Cardiac muscle cell (in vitro differentiated cells and primary cell): ENCODE measurements around the gene GSC2. TPM values are rescaled to one million over a fixed set of nuclear protein-coding genes. Genes with fewer than 3 reads are reported as not detected.

ENCODE experiments used
- DNase-seq, 2 donors: peaks; one replicate each; pipeline versions ENCODE4 v3.0.0 to v3.0.0-alpha.2; 2010 to 2017; ENCODE audit warnings: low read depth in 1 of 2, low spot score in 1 of 2
- H3K27ac ChIP-seq: fragments of 200-600 bp; sonication (generic); 2 replicates; pipeline ENCODE4 v1.5.1; 2016
- H3K27me3 ChIP-seq: fragments of 200-600 bp; sonication (generic); 2 replicates; pipeline ENCODE4 v1.6.0; 2016; ENCODE audit warnings: control low read depth
- H3K36me3 ChIP-seq: fragments of 200-600 bp; sonication (generic); 2 replicates; pipeline ENCODE4 v1.5.1; 2016; ENCODE audit warnings: control low read depth
- H3K4me1 ChIP-seq: fragments of 200-600 bp; sonication (generic); 2 replicates; pipeline ENCODE4 v1.8.1; 2017; ENCODE audit warnings: low read depth, mild to moderate bottlenecking, mixed run types
- H3K4me3 ChIP-seq: fragments of 200-600 bp; sonication (generic); 2 replicates; pipeline ENCODE4 v1.5.1; 2016; ENCODE audit warnings: mild to moderate bottlenecking
- H3K9me3 ChIP-seq: fragments of 200-600 bp; sonication (generic); 2 replicates; pipeline ENCODE4 v1.5.1; 2017; ENCODE audit warnings: low read depth, mild to moderate bottlenecking, control low read depth
- polyA plus RNA-seq: library from polyadenylated mRNA; unstranded; fragments of >200 nt; fragmentation: Nextera tagmentation; extraction: Ambion mirVana; gene quantifications from 2 replicates; pipeline ENCODE4 v1.2.1, GENCODE V29; 2016
- total RNA-seq: library from RNA; depleted of rRNA; stranded (reverse); fragments of >200 nt; gene quantifications from 2 replicates; pipeline ENCODE4 v1.2.3, GENCODE V29; 2016
- TF ChIP-seq, protein P1 (sequence below): IDR thresholded peaks from 2 replicates; pipeline ENCODE4 v1.5.1; 2012; ENCODE audit warnings: low read depth, mild to moderate bottlenecking, low read length

GSC2 gene
- total and polyA plus RNA-seq, 2 experiments from 2014 or later: not detected

DNA sequence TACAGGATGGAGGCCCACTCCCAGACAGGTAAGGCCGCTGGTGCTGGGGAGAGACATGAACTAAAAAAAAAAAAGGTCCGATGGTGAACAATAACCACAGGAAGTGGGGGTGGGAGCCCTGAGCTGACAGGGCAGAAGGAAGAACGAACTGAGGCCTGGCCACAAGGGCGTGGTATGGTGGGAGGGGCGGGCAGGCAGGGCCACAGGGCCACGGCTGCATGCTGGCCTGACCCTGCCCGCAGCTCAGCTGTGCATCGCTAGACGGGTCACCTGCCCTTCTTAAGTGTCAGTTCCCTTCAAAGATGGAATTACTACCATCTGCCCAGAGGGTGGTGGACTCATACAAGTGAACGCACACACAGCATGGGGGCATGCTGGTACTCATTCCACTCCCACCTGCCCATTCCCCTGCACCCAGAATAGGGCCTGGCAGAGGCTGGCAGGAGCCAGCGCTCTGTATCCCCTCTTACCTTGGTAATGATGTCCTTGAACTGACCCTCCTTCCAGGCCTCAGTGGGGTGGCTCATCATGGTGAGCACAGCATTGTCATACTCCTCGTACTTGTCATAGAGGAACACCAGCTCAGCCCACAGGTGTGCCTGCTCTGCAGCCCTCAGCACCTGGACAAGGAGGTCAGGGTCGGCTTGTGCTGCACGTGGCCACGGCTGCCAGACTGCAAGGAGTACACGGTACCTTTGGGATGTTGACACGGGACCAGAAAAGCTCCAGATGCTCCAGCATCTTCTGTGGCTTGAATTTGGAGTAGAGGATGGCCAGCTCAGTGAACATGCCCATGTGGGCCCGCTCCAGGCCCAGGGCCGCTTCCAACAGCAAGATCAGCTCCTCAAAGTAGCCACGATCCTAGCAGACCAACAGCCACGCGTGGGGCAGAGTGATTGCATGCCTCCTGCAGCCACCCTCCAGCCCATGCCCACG is 46.0 kb upstream of the GSC2 start:
- no peak overlapping the region for H3K27ac ChIP-seq
- H3K9me3 ChIP-seq: no peaks in the 10 kb centered on the region
- no peak overlapping the region for H3K4me3 ChIP-seq
- H3K27me3 ChIP-seq: no peaks in the 10 kb centered on the region
- TF ChIP-seq, protein P1, sequence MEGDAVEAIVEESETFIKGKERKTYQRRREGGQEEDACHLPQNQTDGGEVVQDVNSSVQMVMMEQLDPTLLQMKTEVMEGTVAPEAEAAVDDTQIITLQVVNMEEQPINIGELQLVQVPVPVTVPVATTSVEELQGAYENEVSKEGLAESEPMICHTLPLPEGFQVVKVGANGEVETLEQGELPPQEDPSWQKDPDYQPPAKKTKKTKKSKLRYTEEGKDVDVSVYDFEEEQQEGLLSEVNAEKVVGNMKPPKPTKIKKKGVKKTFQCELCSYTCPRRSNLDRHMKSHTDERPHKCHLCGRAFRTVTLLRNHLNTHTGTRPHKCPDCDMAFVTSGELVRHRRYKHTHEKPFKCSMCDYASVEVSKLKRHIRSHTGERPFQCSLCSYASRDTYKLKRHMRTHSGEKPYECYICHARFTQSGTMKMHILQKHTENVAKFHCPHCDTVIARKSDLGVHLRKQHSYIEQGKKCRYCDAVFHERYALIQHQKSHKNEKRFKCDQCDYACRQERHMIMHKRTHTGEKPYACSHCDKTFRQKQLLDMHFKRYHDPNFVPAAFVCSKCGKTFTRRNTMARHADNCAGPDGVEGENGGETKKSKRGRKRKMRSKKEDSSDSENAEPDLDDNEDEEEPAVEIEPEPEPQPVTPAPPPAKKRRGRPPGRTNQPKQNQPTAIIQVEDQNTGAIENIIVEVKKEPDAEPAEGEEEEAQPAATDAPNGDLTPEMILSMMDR: no peak
- DNase-seq: no peak
- no peaks in the 10 kb centered on the region for H3K4me1 ChIP-seq
- no peaks in the 10 kb centered on the region for H3K36me3 ChIP-seq

DNA sequence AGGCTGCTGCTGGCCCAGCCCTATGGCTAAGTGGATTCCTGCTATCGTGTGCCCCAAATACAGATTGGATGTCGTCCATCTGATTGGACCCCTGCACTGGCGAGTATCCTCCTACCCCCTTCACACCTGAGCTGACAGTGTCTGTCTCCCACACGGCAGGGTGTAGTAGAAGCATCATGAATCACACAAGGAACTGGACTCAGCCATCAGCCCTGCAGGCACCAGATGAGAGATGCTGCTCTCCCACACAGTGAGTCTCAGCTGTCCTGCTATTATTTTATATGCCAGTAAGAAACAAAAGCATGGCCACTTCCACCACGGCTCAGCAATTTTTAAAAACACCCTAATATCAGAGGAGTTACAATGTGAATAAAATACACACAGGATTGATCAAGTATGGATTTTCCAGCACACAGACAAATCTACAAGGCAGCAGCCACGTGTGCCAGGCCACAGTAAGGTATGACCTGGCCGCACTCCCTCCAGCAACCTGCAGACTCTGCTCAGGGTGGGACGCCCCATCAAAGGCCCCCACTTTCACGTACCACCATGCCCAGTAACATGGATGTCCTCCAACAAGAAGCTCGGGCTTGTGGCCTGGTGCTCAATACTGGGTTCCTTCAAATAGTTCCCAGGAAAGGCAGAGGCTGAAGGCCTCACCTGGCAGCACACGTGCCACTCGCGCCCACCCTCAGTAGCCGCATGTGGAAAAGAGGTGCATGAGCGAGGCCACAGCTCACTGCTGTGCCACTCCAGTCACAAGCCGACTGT is 44.9 kb upstream of the GSC2 start:
- Histone ChIP-seq H3K4me1 (no peaks in the 10 kb centered on the region), H3K36me3 (no peaks in the 10 kb centered on the region), H3K27me3 (no peaks in the 10 kb centered on the region), H3K27ac (no peak overlapping the region), H3K9me3 (no peaks in the 10 kb centered on the region), H3K4me3 (no peak overlapping the region)
- TF ChIP-seq, protein P1: no peak
- DNase-seq: no peak

DNA sequence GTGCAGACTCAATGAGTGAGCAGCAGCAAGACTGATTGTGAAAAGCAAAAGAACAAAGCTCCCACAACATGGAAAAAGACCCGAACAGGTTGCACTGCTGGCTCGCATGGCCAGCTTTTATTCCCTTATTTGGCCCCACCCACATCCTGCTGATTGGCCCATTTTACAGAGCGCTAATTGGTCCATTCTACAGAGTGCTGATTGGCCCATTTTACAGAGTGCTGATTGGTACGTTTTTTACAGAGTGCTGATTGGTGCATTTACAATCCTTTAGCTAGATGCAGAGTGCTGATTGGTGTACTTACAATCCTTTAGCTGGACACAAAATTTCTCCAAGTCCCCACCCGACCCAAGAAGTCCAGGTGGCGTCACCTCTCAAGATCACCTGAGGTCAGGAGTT is 43.8 kb upstream of the GSC2 start:
- no peaks in the 10 kb centered on the region for H3K9me3 ChIP-seq
- TF ChIP-seq, protein P1: no peak
- H3K36me3 ChIP-seq: no peaks in the 10 kb centered on the region
- H3K4me1 ChIP-seq: no peaks in the 10 kb centered on the region
- no peak overlapping the region for H3K4me3 ChIP-seq
- DNase-seq: no peak
- H3K27me3 ChIP-seq: no peaks in the 10 kb centered on the region
- H3K27ac ChIP-seq: no peak overlapping the region

DNA sequence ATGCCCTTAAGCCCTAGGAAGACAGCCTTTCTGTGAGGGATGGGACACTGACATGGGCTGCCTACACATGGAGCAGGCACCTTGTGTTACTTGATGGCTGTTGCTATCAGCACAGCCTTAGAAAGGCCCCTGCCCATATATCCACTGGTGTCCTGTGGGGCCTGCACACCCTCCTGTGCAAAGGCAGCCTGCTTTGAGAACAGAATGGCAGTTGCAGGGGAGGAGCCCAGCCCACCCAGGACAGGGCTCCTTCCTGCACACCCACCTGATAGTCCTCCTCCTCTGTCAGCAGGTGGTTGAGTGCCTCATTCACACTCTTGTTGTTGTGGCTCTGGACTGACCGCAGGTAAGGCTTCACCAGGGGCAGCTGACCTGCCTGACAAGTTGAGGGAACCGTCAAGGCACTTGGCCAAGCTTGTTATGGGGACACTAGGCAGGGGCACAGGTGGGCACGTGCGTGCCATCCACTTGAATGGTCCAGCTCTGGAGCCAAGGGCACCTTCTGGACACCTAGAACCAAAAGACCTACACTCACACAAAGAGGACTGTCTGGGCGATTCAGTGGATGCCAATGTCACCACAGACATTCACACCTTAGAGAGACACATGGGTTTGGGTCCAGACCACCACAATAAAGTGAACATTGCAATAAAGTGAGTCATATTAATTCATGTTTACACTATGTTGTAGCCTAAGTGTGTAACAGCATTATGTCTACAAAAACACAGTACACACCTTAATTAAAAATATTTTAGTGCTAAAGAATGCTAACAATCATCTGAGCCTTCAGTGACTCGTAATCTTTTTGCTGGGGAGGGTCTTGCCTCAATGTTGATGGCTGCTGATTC is 37.8 kb upstream of the GSC2 start:
- TF ChIP-seq, protein P1: no peak
- H3K27me3 ChIP-seq: no peaks in the 10 kb centered on the region
- H3K36me3 ChIP-seq: no peaks in the 10 kb centered on the region
- no peak overlapping the region for H3K27ac ChIP-seq
- H3K4me3 ChIP-seq: no peak overlapping the region
- no peak for DNase-seq
- no peaks in the 10 kb centered on the region for H3K4me1 ChIP-seq
- no peaks in the 10 kb centered on the region for H3K9me3 ChIP-seq
